ENCODE results near the gene AMMECR1.

DNA sequence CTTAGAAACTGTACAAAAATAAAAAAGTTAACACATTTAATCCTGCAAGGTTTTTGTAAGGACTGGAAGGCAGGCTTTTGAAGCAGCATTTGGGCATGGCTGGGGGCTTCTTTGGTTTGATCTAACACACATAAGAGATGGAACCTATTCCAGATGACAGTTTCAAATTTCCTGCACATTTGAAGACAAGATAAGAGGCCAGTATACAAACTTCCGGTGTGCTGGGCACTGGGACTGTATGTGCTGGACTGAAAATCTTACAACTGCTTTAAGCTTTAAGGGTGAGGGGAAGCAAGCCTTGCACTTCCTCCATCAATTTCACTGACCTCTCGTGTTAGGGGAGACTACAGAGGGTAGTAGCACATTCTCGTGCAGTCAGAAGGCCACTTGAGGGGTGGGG, 122.9 kb downstream of the AMMECR1 start:
- TF ChIP-seq TAF1 (IDR thresholded peaks at IDR 0.05; ENCODE audit: borderline replicate concordance, low read depth, low read length) = no peak
- no peak for TF ChIP-seq POLR2A (IDR thresholded peaks at IDR 0.05; ENCODE audit: low read depth, low read length)
